HG02840 (cell line): ENCODE data around the gene CPA4.

Experiments
- ATAC-seq: cut with Tn5 transposase; IDR thresholded peaks from one replicate; pipeline ENCODE4 v1.9.1; 2021; ENCODE audit warnings: mild to moderate bottlenecking, moderate library complexity, moderate number of reproducible peaks; ENCODE audit not compliant: unreplicated experiment, low FRiP score

The CPA4 gene

GRCh38 chr7:130342701-130343380, 49.9 kb downstream of the CPA4 start:
- ATAC-seq = no peak

GRCh38 chr7:130344271-130344866, 51.4 kb downstream of the CPA4 start, which contains the start of gene CPA5:
CPA5 (plus strand) TSS chr7:130344816; CDS start chr7:130346486, 1,670 bp downstream.
- no peak for ATAC-seq

DNA sequence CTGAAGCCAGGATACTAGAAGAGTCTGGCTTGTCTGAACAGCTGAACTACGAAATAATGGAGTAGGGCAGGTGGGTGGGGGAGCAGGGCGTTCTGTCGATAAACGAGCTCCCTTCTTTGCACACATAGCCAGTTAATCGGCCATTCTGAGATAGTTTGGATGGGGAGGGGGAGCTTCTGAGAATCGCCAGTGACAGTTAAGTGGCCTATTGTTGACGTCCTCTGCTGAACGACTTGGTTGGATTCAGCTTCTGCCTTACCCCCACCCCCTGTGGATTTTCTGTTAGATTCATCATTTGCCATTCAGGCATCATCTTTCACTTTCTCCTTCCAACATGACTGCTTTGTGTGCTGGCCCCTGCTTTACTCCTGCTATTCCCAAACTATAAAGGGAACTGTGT, 52.2 kb downstream of the CPA4 start:
- no peak for ATAC-seq

- no peak for ATAC-seq
Measured at GRCh38 chr7:130345725-130346124, 52.8 kb downstream of the CPA4 start.

GRCh38 chr7:130346177-130346905, 53.4 kb downstream of the CPA4 start:
- ATAC-seq = no peak

DNA sequence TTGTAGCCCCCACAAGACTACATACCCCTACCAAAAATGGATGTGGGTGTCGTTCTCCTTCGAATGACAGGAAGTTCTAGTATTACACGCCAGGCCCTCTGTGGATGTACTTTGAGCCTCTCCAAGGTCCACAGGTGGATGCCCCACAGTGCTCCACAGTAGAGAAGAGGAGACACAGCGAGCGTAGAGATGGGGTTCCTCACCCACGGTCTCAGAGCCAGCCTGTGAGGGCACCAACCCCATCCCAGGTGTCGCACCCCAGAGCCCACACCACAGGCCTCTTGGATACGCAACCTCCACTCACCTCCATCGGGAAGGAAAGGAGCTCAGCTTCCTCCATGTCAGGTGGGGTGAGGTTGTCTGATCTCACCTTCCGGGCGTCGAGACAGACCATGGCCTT, 54.0 kb downstream of the CPA4 start:
- ATAC-seq = no peak

DNA sequence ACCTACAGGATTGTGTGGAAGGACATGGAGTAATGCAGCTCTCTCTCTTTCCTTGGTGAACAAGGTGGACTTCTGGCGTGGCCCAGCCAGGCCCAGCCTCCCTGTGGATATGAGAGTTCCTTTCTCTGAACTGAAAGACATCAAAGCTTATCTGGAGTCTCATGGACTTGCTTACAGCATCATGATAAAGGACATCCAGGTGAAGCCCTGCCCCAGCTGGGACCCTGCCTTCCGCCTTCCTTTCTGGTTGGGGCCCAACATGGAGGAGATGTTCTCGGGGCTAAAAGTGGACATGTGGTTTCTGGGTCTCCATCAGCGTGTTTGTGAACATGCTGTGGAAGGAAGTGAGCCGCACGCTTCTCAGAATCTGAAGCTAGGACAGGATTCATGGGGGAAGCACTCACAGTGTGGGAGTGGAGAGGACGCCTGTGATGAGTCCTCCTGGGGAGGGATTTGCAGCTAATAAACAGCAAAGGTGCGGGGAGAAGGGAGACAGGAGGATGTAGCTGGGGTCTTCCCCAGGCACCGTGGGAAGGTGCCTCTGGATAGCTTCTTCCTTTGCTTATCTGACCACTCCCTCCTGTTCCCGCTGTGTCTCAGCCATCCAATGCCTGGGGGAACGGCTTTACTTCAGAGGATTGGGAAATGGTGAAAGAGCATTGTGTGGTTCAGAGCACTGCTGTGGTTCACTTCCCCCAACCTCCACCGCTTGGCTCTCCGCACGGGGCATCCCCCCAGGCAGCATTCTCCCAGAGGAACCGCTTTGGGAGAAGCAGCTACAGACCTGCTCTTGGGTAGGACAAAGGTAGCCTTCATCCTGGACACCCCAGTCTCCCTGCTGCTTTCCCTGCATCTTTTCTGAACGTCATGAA, 57.2 kb downstream of the CPA4 start:
- ATAC-seq = no peak

GRCh38 chr7:130350945-130351790, 58.2 kb downstream of the CPA4 start:
- ATAC-seq = no peak

DNA sequence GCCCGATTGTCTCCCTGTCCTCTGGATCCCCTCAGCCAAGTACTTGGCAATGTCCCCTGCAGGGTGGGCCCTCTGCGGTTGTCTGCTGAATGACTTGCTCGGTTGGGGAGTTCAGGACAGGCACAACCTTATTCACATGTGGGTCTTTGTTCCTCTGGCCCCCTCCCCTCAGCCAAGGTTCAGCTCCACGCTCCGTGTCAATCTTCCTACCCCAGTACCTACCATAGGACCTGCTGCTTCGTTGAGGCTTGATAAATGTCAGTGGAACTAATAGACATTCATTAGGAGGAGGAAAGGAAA, 58.8 kb downstream of the CPA4 start:
- ATAC-seq = no peak

DNA sequence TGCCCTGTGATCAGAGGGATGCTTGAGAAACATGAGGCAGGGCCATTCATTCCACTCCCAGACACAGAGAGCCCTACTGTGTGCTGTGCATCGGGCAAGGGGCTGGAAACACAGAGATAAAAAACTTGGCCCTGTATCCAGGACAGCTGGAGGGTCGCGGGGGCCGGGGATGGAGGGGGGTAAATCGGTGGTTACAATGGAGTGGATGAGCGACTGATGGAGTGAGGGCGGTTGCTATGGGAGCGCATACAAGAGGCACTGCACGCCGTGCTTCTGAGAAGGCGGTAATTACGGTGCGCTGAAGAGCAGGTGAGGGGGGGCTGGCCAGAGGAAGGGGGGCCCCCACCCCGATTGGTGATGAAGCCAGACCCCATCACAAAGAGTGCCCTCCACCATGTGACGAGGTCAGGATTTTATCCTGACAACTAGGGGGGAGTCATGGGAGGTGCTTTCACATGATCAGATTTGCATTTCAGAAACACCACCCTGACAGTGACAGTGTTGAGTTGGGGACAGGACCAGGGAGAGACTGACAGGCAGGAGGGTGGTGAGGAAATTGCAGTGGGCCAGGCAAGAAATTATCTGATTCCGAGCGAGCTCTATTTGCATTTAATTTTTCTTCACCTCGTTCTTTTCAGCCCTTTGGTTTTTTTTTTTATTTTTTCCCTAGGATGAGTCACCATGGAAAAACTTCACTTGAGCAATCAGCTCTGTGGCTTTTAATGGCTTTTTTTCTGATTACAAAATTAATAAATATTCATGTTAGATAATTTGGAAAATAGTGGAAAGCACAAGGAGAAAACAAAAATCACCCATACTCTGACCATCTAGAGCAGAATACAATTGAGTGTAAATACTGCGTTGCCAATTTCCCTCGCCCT, 59.5 kb downstream of the CPA4 start:
- no peak for ATAC-seq

DNA sequence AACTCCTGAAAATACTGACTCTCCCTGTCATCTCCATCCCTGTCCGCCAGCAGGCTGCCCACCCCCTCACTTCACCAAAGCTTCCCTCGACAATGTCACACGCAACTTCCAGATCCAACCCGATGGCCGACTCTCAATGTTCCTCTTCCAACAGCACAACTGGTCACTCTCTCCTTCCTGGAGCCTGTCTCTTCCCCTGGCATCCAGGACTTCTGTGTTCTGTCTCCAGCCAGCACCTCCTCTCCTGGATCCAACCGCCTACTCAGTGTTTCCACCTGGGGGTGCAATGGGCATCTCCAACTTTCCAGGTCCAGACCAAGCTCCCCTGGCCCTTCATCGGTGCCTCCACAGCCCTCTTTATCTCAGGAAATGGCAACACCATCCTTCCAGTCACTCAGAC, 60.2 kb downstream of the CPA4 start:
- no peak for ATAC-seq

GRCh38 chr7:130356121-130356875, 63.3 kb downstream of the CPA4 start:
- ATAC-seq = no peak

- no peak for ATAC-seq
Measured at GRCh38 chr7:130356876-130357611, 64.1 kb downstream of the CPA4 start.

- ATAC-seq = no peak
Measured at GRCh38 chr7:130358471-130358870, 65.5 kb downstream of the CPA4 start.

DNA sequence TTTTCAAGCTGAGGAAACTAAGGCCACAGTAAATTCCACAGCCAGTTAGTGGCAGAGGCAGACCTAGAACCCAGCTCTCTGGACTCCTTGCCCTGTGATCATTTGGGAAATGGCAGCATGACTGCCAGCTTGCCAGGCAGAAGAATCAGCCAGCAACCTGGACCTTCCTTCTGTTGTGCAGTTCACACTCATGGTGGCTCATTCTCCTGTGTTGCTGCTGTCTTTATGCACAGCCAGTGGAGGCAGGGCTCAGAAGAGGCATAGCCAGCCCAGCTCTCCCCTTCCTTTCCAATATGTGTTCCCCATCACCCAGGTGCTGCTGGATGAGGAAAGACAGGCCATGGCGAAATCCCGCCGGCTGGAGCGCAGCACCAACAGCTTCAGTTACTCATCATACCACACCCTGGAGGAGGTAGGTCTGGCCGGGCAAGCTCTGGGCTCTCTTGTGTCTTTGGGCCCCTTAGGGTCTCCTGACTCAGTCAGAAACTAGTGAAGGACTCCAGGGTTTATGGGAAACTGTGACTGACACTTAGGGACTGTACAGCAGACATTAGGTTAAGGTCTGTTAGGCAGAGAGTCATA, 66.4 kb downstream of the CPA4 start:
- ATAC-seq = no peak

GRCh38 chr7:130360518-130360917, 67.6 kb downstream of the CPA4 start:
- no peak for ATAC-seq

DNA sequence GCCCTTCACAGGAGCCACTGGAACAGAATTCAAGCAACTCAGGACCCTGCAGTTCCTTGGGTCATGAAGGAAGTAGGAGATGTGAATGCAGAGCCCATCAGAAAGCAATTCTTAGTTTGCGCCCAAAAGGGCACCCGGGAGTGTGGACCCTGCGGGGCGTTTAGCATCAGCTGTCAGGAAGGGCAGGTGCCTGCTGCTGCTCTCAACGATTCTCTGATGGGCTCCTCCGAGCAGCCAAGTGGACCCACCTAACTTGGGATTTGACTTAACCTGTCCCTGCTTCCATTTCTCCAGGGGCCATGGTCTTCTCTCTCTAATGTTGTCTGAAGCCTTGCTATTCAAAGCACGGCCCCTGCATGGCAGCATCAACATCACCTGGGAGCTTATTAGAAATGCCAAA, 68.7 kb downstream of the CPA4 start:
- ATAC-seq = no peak
